GM12878 (cell line): ENCODE measurements around the gene GZMA. TPM values are rescaled to one million over a fixed set of nuclear protein-coding genes. Genes with fewer than 3 reads are reported as not detected.

Source experiments
- ATAC-seq: fragments of 200-7000 bp; cut with Tn5 transposase; 3 replicates; pipeline ENCODE4 v1.9.1; 2020; ENCODE audit warnings: mild to moderate bottlenecking, moderate library complexity
- BruUV-seq: library from RNA; stranded (reverse); fragments of 400-500 nt; replicated peaks from 2 replicates; lab custom pipeline; 2021; lab: Mats Ljungman, UMichigan
- CTCF ChIA-PET: fragments of 300-600 bp; sonication (Branson Sonifier 250); formaldehyde crosslinking; extraction: SDS; loops from one replicate; lab custom pipeline; 2021; ENCODE audit warnings: inconsistent platforms; lab: Yijun Ruan, JAX
- POLR2A ChIA-PET: fragments of 350-600 bp; formaldehyde crosslinking; extraction: SDS; loops from one replicate; lab custom pipeline; 2021; ENCODE audit warnings: inconsistent platforms; lab: Charles Lee
- RAD21 ChIA-PET: fragments of 300-600 bp; sonication (Branson Sonifier 250); formaldehyde crosslinking; loops from one replicate; lab custom pipeline; 2023; ENCODE audit warnings: antibody characterized with exemption; ENCODE audit not compliant: unreplicated experiment; lab: Charles Lee
- SMC1A ChIA-PET: fragments of 300-600 bp; sonication (Branson Sonifier 250); formaldehyde crosslinking; loops from one replicate; lab custom pipeline; 2023; ENCODE audit not compliant: unreplicated experiment, uncharacterized antibody; lab: Charles Lee
- DNase-seq: peaks from one replicate; pipeline ENCODE4 v3.0.0-alpha.2; 2011; ENCODE audit warnings: low read depth, low spot score
- FAIRE-seq: peaks from 3 replicates; lab custom pipeline; 2011; peaks lifted over from hg19 to GRCh38; lab: Jason Lieb, UNC
- H2AFZ ChIP-seq: 2 replicates; pipeline ENCODE4 v1.6.0; 2011; ENCODE audit warnings: low read depth, low read length, control low read depth; ENCODE audit not compliant: control insufficient read depth
- H3K27ac ChIP-seq: 2 replicates; pipeline ENCODE4 v1.5.1; 2011; ENCODE audit warnings: control low read depth; ENCODE audit not compliant: control insufficient read depth, insufficient read depth
- H3K27me3 ChIP-seq, 2 experiments: replicated peaks in 1 of 2; 2 replicates each; pipeline versions ENCODE4 v1.6.0 to v1.6.1; 2011; ENCODE audit warnings: low read length in 1 of 2; ENCODE audit not compliant: control insufficient read depth in 2 of 2, insufficient read depth in 2 of 2
- H3K36me3 ChIP-seq, 2 experiments: 2 replicates each; pipeline ENCODE4 v1.5.1; 2011; ENCODE audit warnings: low read length in 1 of 2; ENCODE audit not compliant: control insufficient read depth in 2 of 2, insufficient read depth in 2 of 2
- H3K4me1 ChIP-seq: 2 replicates; pipeline ENCODE4 v1.6.1; 2011; ENCODE audit warnings: mild to moderate bottlenecking, low read length, moderate library complexity, mixed read lengths; ENCODE audit not compliant: control insufficient read depth, insufficient read depth
- H3K4me2 ChIP-seq: 2 replicates; pipeline ENCODE4 v1.6.0; 2011; ENCODE audit warnings: control low read depth; ENCODE audit not compliant: control insufficient read depth, insufficient read depth
- H3K4me3 ChIP-seq: fragments of 200-600 bp; sonication (generic); 2 replicates; pipeline ENCODE4 v1.5.1; 2016
- H3K79me2 ChIP-seq: 2 replicates; pipeline ENCODE4 v1.6.0; 2011; ENCODE audit warnings: low read length; ENCODE audit not compliant: control insufficient read depth, insufficient read depth
- H3K9ac ChIP-seq: 2 replicates; pipeline ENCODE4 v1.8.0; 2011; ENCODE audit warnings: low read length, control low read depth, mixed read lengths; ENCODE audit not compliant: control insufficient read depth, insufficient read depth
- H3K9me3 ChIP-seq: replicated peaks from 3 replicates; pipeline ENCODE4 v1.5.1; 2011; ENCODE audit warnings: mild to moderate bottlenecking, low read length; ENCODE audit not compliant: control insufficient read depth, insufficient read depth
- H4K20me1 ChIP-seq: 2 replicates; pipeline ENCODE4 v1.6.0; 2011; ENCODE audit not compliant: control insufficient read depth, insufficient read depth
- BMI1 ChIP-seq: fragments of 450-650 bp; IDR thresholded peaks from 2 replicates; pipeline ENCODE4 v1.6.1; 2016; ENCODE audit warnings: mild to moderate bottlenecking, moderate library complexity, borderline replicate concordance
- BRCA1 ChIP-seq: IDR thresholded peaks from 2 replicates; pipeline ENCODE4 v1.6.1; 2011; ENCODE audit warnings: low read depth, low read length, improper control_type of control experiment
- CBFB ChIP-seq: IDR thresholded peaks from 2 replicates; pipeline ENCODE4 v1.6.1; 2016; ENCODE audit warnings: antibody characterized with exemption, low read depth
- HDGF ChIP-seq: fragments of 450-650 bp; IDR thresholded peaks from 2 replicates; pipeline ENCODE4 v1.6.1; 2016; ENCODE audit warnings: antibody characterized with exemption
- KLF5 ChIP-seq: fragments of 450-650 bp; IDR thresholded peaks from 2 replicates; pipeline ENCODE4 v1.6.1; 2014; ENCODE audit warnings: mild to moderate bottlenecking; ENCODE audit not compliant: partially characterized antibody
- MXI1 ChIP-seq: fragments of 150-350 bp; IDR thresholded peaks from 2 replicates; pipeline ENCODE4 v1.6.1; 2011; ENCODE audit warnings: low read depth, mild to moderate bottlenecking, inconsistent platforms, low read length, improper control_type of control experiment
- MYB ChIP-seq: fragments of 150-350 bp; IDR thresholded peaks from 2 replicates; pipeline ENCODE4 v1.6.1; 2014; ENCODE audit warnings: mild to moderate bottlenecking, low read depth, low read length, borderline replicate concordance
- NFYA ChIP-seq: IDR thresholded peaks from 2 replicates; pipeline ENCODE4 v1.6.1; 2011; ENCODE audit warnings: low read depth, mild to moderate bottlenecking, low read length, improper control_type of control experiment, borderline replicate concordance
- NR2C1 ChIP-seq: fragments of 450-650 bp; IDR thresholded peaks from 2 replicates; pipeline ENCODE4 v1.6.1; 2017; ENCODE audit warnings: antibody characterized with exemption, mild to moderate bottlenecking, moderate library complexity
- NR2C2 ChIP-seq: IDR thresholded peaks from 2 replicates; pipeline ENCODE4 v1.6.1; 2011; ENCODE audit warnings: borderline replicate concordance, low read depth; ENCODE audit not compliant: control insufficient read depth, insufficient read length
- SREBF1 ChIP-seq: IDR thresholded peaks from 2 replicates; pipeline ENCODE4 v1.6.1; 2012; ENCODE audit warnings: mild to moderate bottlenecking, low read length
- TCF7 ChIP-seq: IDR thresholded peaks from 2 replicates; pipeline ENCODE4 v1.6.1; 2014; ENCODE audit warnings: antibody characterized with exemption, borderline replicate concordance
- YBX1 ChIP-seq: fragments of 450-650 bp; IDR thresholded peaks from 2 replicates; pipeline ENCODE4 v1.6.1; 2016; ENCODE audit warnings: antibody characterized with exemption
- YY1 ChIP-seq: IDR thresholded peaks from 2 replicates; pipeline ENCODE4 v1.6.1; 2011; ENCODE audit warnings: low read depth, mild to moderate bottlenecking, low read length
- ZBED1 ChIP-seq: IDR thresholded peaks from 2 replicates; pipeline ENCODE4 v1.6.1; 2016; ENCODE audit warnings: borderline replicate concordance
- ZNF207 ChIP-seq: fragments of 450-650 bp; IDR thresholded peaks from 2 replicates; pipeline ENCODE4 v1.6.1; 2014; ENCODE audit warnings: antibody characterized with exemption, mild to moderate bottlenecking, borderline replicate concordance
- WGBS: methylation state at CpG from one replicate; pipeline ENCODE4 v1.1.6; 2016; ENCODE audit warnings: low lambda C conversion rate; ENCODE audit not compliant: insufficient replicate concordance, insufficient coverage; ENCODE audit errors: missing lambda C conversion rate; 5-methylcytosine and 5-hydroxymethylcytosine counted together
- in situ Hi-C: fragments of 300-500 bp; cut with MboI; formaldehyde crosslinking; loops from 9 replicates; pipeline ENCODE4 v1.14.3; 2018; ENCODE audit warnings: mixed read lengths
- intact Hi-C: fragments of 100-400 bp; cut with micrococcal nuclease; formaldehyde crosslinking; loops from one replicate; pipeline ENCODE4 v1.14.2; 2022; ENCODE audit not compliant: unreplicated experiment
- polyA plus RNA-seq, 11 experiments: library from polyadenylated mRNA; depleted of rRNA in 4 of 11; unstranded in 6 of 11; stranded (reverse) in 5 of 11; fragments of >200 nt; fragmentation: Nextera tagmentation in 4 of 11; fragmentation: Illumina TruSeq in 1 of 11; extraction: Ambion mirVana in 4 of 11; extraction: Trizol in 1 of 11; gene quantifications; 1 replicate in 1 of 11; 2 replicates in 10 of 11; pipeline versions ENCODE4 v1.2.1 to v1.2.3, GENCODE V29; 2011 to 2016; ENCODE audit warnings: inconsistent platforms in 2 of 11, missing spikeins in 2 of 11, low read depth in 1 of 11
- total RNA-seq, 4 experiments: library from RNA; depleted of rRNA in 3 of 4; stranded (reverse); fragments of >200 nt in 3 of 4; fragmentation: Illumina TruSeq in 1 of 4; extraction: Trizol in 1 of 4; gene quantifications; 2 replicates each; pipeline versions ENCODE4 v1.2.1 to v1.2.3, GENCODE V29; 2013 to 2021
- TF ChIP-seq, protein P1 (sequence below): fragments of 450-650 bp; IDR thresholded peaks from 2 replicates; pipeline ENCODE4 v1.6.1; 2016; ENCODE audit warnings: mild to moderate bottlenecking

Gene GZMA
- total and polyA plus RNA-seq, 10 of the 15 experiments (the other 5 are each of a cell fraction or from before 2014, with no cell fraction given): 0.18 TPM; not detected in 9

GRCh38 chr5:55146080-55146479, 43.6 kb downstream of the GZMA start:
- ChIA-PET SMC1A (interaction anchor here (1.2 to 1.7 kb wide), 3 partner anchors 202 to 630 kb away, joined by 3 to 13 read pairs (median 7); no protein-coding TSS in a partner anchor), CTCF (interaction anchor here (0.8 to 3.8 kb wide), 15 partner anchors 8 to 629 kb away, joined by 3 to 38 read pairs (median 3); partner anchors contain the start of gene SNX18), POLR2A (no interaction called here), RAD21 (interaction anchor here (1.6 to 1.7 kb wide), 2 partner anchors 202 to 240 kb away, joined by 4 to 7 read pairs; no protein-coding TSS in a partner anchor)
- H3K4me3 ChIP-seq: no peak overlapping the region
- in situ Hi-C loops (no loop called here), intact Hi-C loops (loop anchor here (1.0 kb wide), 3 partner anchors 202 to 629 kb away; partner anchors contain the start of gene SNX18)
- H4K20me1 ChIP-seq: no peaks in the 10 kb centered on the region
- TF ChIP-seq NFYA (no peak), MYB (no peak)
- WGBS: 36% methylated on average over 8 of the region's 8 CpGs
- no peak overlapping the region for H3K4me2 ChIP-seq
- H3K79me2 ChIP-seq: no peaks in the 10 kb centered on the region
- no peak overlapping the region for H3K9ac ChIP-seq
- FAIRE-seq: no peak
- no peaks in the 10 kb centered on the region for H3K9me3 ChIP-seq
- no peak overlapping the region for H2AFZ ChIP-seq
- H3K4me1 ChIP-seq: no peaks in the 10 kb centered on the region
- ATAC-seq: no peak
- BruUV-seq: no TSS peak
- H3K36me3 ChIP-seq: no peaks in the 10 kb centered on the region
- 0 out of 4 replicates have a peak, but pooled peaks cover 0 to 2% of the 10 kb centered on the region in 2 experiments for H3K27me3 ChIP-seq
- H3K27ac ChIP-seq: no peak overlapping the region
- DNase-seq: no peak

GRCh38 chr5:55146543-55147151, 44.2 kb downstream of the GZMA start:
- H3K9me3 ChIP-seq: no peaks in the 10 kb centered on the region
- H4K20me1 ChIP-seq: no peaks in the 10 kb centered on the region
- peak; percentile 31 for DNase-seq
- RAD21 ChIA-PET: interaction anchor here (1.6 to 1.7 kb wide), 2 partner anchors 203 to 241 kb away, joined by 4 to 7 read pairs; no protein-coding TSS in a partner anchor
- no peaks in the 10 kb centered on the region for H3K4me1 ChIP-seq
- no peak overlapping the region for H3K4me3 ChIP-seq
- H3K9ac ChIP-seq: no peak overlapping the region
- no peaks in the 10 kb centered on the region for H3K79me2 ChIP-seq
- SMC1A ChIA-PET: interaction anchor here (1.2 to 1.7 kb wide), 3 partner anchors 202 to 631 kb away, joined by 3 to 13 read pairs (median 7); no protein-coding TSS in a partner anchor
- POLR2A ChIA-PET: no interaction called here
- ATAC-seq: peak; percentile 97
- no peak overlapping the region for H2AFZ ChIP-seq
- WGBS: 3% methylated on average over 11 of the region's 11 CpGs
- in situ Hi-C loops: no loop called here
- 0 out of 4 replicates have a peak, but pooled peaks cover 0 to 2% of the 10 kb centered on the region in 2 experiments for H3K27me3 ChIP-seq
- intact Hi-C loops: loop anchor here (1.0 kb wide), 3 partner anchors 202 to 629 kb away; partner anchors contain the start of gene SNX18
- H3K4me2 ChIP-seq: no peak overlapping the region
- FAIRE-seq: peak; percentile 95
- H3K27ac ChIP-seq: no peak overlapping the region
- CTCF ChIA-PET: interaction anchor here (0.8 to 3.8 kb wide), 16 partner anchors 9 to 629 kb away, joined by 3 to 38 read pairs (median 3); partner anchors contain the start of gene SNX18
- no TSS peak for BruUV-seq
- H3K36me3 ChIP-seq: no peaks in the 10 kb centered on the region
- no peak for TF ChIP-seq NR2C1
- no peak for TF ChIP-seq KLF5
- no peak for TF ChIP-seq CBFB
- no peak for TF ChIP-seq BRCA1
- peak; percentile 57; the same call in 1 of the 2 replicates for TF ChIP-seq YY1
- TF ChIP-seq HDGF: no peak
- no peak for TF ChIP-seq TCF7
- TF ChIP-seq MXI1: no peak
- TF ChIP-seq NR2C2: no peak
- TF ChIP-seq BMI1: no peak
- TF ChIP-seq SREBF1: no peak
- no peak for TF ChIP-seq ZBED1
- TF ChIP-seq, protein P1, sequence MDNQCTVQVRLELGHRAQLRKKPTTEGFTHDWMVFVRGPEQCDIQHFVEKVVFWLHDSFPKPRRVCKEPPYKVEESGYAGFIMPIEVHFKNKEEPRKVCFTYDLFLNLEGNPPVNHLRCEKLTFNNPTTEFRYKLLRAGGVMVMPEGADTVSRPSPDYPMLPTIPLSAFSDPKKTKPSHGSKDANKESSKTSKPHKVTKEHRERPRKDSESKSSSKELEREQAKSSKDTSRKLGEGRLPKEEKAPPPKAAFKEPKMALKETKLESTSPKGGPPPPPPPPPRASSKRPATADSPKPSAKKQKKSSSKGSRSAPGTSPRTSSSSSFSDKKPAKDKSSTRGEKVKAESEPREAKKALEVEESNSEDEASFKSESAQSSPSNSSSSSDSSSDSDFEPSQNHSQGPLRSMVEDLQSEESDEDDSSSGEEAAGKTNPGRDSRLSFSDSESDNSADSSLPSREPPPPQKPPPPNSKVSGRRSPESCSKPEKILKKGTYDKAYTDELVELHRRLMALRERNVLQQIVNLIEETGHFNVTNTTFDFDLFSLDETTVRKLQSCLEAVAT: peak; percentile 73
- no peak for TF ChIP-seq ZNF207
- no peak for TF ChIP-seq YBX1
